ENCODE results near the gene ARHGAP22. TPM values are rescaled to one million over a fixed set of nuclear protein-coding genes. Genes with fewer than 3 reads are reported as not detected.

The ARHGAP22 gene
- total RNA-seq, 4 donors from 2014 or later = 2.2 to 9.1 (median 4.8) TPM

GRCh38 chr10:48520184-48520506, 84.7 kb downstream of the ARHGAP22 start:
- H3K27ac ChIP-seq (replicated peaks in 1 of 4) = no peak overlapping the region
- DNase-seq (ENCODE audit: extremely low spot score) = no peak
- intact Hi-C loops (cut with DNase I) = loop anchor here (10.0 kb wide), 1 partner anchor 155 kb away; no protein-coding TSS in a partner anchor
- H3K4me3 ChIP-seq = no peak overlapping the region
- no peaks in the 10 kb centered on the region for H3K9me3 ChIP-seq
- peaks cover 10 to 24% (median 22%) of the 10 kb centered on the region in 4 donors for H3K4me1 ChIP-seq
- WGBS = 62% methylated on average over 3 of the region's 3 CpGs
- no peaks in the 10 kb centered on the region for H3K36me3 ChIP-seq
- peaks cover 0 to 12% (median 0%) of the 10 kb centered on the region in 4 donors for H3K27me3 ChIP-seq
- no peak for TF ChIP-seq POLR2A (IDR thresholded peaks at IDR 0.05; ENCODE audit: low read depth)
- TF ChIP-seq, protein P1, sequence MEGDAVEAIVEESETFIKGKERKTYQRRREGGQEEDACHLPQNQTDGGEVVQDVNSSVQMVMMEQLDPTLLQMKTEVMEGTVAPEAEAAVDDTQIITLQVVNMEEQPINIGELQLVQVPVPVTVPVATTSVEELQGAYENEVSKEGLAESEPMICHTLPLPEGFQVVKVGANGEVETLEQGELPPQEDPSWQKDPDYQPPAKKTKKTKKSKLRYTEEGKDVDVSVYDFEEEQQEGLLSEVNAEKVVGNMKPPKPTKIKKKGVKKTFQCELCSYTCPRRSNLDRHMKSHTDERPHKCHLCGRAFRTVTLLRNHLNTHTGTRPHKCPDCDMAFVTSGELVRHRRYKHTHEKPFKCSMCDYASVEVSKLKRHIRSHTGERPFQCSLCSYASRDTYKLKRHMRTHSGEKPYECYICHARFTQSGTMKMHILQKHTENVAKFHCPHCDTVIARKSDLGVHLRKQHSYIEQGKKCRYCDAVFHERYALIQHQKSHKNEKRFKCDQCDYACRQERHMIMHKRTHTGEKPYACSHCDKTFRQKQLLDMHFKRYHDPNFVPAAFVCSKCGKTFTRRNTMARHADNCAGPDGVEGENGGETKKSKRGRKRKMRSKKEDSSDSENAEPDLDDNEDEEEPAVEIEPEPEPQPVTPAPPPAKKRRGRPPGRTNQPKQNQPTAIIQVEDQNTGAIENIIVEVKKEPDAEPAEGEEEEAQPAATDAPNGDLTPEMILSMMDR (IDR thresholded peaks at IDR 0.05) = no peak

DNA sequence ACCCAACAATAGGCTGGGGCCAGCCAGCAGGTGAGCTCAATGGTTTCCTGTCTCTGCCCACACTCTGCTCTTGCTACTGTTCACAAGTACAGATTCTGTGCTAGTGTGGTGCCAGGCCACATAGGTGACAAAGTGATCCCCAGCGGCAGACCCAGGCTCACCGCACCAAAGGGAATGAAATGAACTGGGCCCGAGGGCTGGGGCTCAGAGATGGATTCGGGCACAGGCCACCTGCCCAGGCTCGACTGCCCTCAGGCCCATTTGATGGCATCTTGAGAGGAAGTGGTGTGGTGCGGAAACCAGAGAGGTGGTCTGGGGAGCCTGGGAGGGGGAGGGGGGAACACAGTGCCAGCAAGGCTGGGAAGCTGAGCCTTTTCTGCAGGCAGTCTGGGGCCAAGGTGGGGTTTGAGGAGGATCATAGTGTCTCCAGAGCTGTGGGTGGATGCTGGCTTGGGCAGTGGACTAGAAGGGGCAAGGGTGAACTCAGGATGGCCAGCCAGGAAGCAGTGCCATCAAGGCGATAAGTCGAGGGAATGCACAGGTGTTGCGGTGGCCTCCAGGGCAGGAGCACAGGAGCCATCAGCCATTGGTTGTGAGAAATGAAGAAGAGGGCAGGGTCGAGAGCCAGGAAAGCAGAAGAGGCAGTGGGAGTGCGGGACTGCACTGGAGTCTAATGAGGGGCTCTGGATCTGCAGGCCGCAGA, 85.2 kb downstream of the ARHGAP22 start:
- H3K27me3 ChIP-seq = peaks cover 0 to 12% (median 0%) of the 10 kb centered on the region in 4 donors
- H3K36me3 ChIP-seq = no peaks in the 10 kb centered on the region
- no peak for TF ChIP-seq POLR2AphosphoS5 (IDR thresholded peaks at IDR 0.05)
- no peak for TF ChIP-seq EP300 (IDR thresholded peaks at IDR 0.05)
- TF ChIP-seq, protein P1 (IDR thresholded peaks at IDR 0.05) = no peak
- no peak for TF ChIP-seq POLR2A (IDR thresholded peaks at IDR 0.05; ENCODE audit: low read depth)
- H3K4me3 ChIP-seq = no peak overlapping the region
- DNase-seq (ENCODE audit: extremely low spot score) = no peak
- H3K4me1 ChIP-seq = peaks cover 10 to 24% (median 22%) of the 10 kb centered on the region in 4 donors
- 79% methylated on average over 11 of the region's 12 CpGs for WGBS
- no peak overlapping the region for H3K27ac ChIP-seq (replicated peaks in 1 of 4)
- H3K9me3 ChIP-seq = peaks cover 0 to 3% (median under 1%) of the 10 kb centered on the region in 4 donors
- intact Hi-C loops (cut with DNase I) = loop anchor here (10.0 kb wide), 1 partner anchor 155 kb away; no protein-coding TSS in a partner anchor

DNA sequence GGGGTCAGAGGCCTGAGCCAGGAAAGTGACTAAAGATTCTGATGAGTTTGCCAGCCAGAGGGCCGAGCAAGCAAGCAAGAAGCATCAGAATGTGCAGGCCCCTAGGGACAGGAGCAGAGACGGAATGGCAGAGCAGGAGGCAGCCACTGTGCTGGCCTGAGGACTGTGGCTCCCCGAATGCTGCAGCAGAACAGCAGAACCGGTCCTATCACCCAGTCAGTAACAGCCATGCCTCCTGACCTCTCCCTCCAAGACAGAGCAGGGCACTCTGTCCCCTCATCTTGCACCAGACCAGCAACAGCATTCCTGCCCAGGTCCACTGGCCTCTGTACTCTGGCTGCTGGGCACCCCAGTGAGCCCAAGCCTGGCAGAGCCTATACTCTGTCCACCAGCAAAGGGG, 85.9 kb downstream of the ARHGAP22 start:
- no peak for DNase-seq (ENCODE audit: extremely low spot score)
- WGBS = 72% methylated on average over 4 of the region's 4 CpGs
- Histone ChIP-seq H3K4me3 (no peak overlapping the region), H3K4me1 (peaks cover 10 to 21% (median 19%) of the 10 kb centered on the region in 4 donors), H3K27me3 (peaks cover 0 to 12% (median 0%) of the 10 kb centered on the region in 4 donors), H3K9me3 (peaks cover 0 to 7% (median 6%) of the 10 kb centered on the region in 4 donors), H3K27ac (replicated peaks in 1 of 4) (no peak overlapping the region), H3K36me3 (no peaks in the 10 kb centered on the region)
- intact Hi-C loops (cut with DNase I) = no loop called here
- TF ChIP-seq POLR2AphosphoS5 (IDR thresholded peaks at IDR 0.05) (no peak), EP300 (IDR thresholded peaks at IDR 0.05) (no peak), POLR2A (IDR thresholded peaks at IDR 0.05; ENCODE audit: low read depth) (no peak)
- TF ChIP-seq, protein P1 (IDR thresholded peaks at IDR 0.05) = no peak

DNA sequence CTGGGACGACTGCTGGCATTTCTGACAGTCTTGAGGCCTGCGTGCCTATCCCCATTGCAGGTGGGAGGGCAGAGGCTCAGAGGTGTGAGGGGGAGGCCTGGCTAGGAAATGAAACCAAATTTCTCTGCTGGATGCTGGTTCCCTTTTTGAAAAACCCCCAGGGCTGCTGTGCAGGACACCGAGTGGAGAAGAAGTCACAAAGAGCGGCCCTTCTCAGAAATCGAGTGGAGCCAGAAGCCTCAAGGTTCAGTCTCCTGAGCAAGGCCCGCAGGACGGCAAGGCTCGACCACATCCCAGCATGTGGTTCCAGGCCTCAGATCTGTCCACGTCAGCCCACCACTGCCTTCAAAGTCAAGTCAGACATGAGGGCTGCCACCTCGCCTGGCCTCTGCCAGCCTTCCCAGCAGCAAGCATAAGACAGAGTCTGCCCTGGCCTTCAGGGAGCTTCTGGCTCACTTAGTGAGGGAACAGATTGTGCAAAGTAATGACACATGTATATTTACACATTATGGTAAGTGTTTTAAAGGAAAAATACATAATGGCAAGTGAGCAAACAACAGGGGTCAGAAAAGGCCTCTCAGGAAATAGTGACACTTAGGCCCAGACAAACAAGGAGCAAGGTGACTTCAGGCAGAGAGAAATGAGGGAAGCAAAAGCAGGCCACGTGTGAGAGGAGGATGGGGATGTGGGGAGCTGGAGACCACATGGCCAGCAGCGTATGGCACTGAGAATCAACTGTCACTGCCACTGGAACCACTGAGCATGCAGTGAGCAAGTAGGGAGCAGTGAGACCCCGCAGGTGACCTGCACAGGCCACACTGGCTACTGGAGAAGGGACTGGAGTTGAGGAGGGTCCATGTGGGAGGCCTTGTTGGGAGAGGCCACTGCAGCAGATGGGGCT, 86.7 kb downstream of the ARHGAP22 start:
- DNase-seq (ENCODE audit: extremely low spot score) = no peak
- Histone ChIP-seq H3K27me3 (peaks cover 0 to 5% (median 0%) of the 10 kb centered on the region in 4 donors), H3K4me3 (no peak overlapping the region), H3K9me3 (peaks cover 0 to 8% (median 7%) of the 10 kb centered on the region in 4 donors), H3K27ac (replicated peaks in 1 of 4) (no peak overlapping the region), H3K4me1 (peaks cover 4 to 13% (median 11%) of the 10 kb centered on the region in 4 donors), H3K36me3 (no peaks in the 10 kb centered on the region)
- intact Hi-C loops (cut with DNase I) = no loop called here
- TF ChIP-seq EP300 (IDR thresholded peaks at IDR 0.05) (no peak), POLR2A (IDR thresholded peaks at IDR 0.05; ENCODE audit: low read depth) (no peak), POLR2AphosphoS5 (IDR thresholded peaks at IDR 0.05) (no peak)
- TF ChIP-seq, protein P1 (IDR thresholded peaks at IDR 0.05) = no peak
- WGBS = 77% methylated on average over 13 of the region's 13 CpGs
